HepG2 (cell line): Measurements from ENCODE around the gene FRMD4B. TPM values are rescaled to one million over a fixed set of nuclear protein-coding genes. Genes with fewer than 3 reads are reported as not detected.

Source experiments
- DMTF1 ChIP-seq: sonication (generic); formaldehyde crosslinking; IDR thresholded peaks from 2 replicates; pipeline ENCODE4 v1.4.0; 2020; ENCODE audit warnings: mild to moderate bottlenecking, missing genetic modification reagents
- DRAP1 ChIP-seq: IDR thresholded peaks from 2 replicates; pipeline ENCODE4 v1.6.1; 2016; ENCODE audit warnings: missing genetic modification reagents, missing compliant biosample characterization
- FIP1L1 ChIP-seq: fragments of 200-400 bp; formaldehyde crosslinking; IDR thresholded peaks from 2 replicates; pipeline ENCODE4 v1.6.1; 2018; ENCODE audit warnings: low read depth, mild to moderate bottlenecking, low read length, moderate library complexity, borderline replicate concordance; ENCODE audit not compliant: insufficient read depth
- GABPB1 ChIP-seq: IDR thresholded peaks from 2 replicates; pipeline ENCODE4 v1.6.1; 2016; ENCODE audit warnings: mild to moderate bottlenecking, missing genetic modification reagents, moderate library complexity, missing compliant biosample characterization
- HIC2 ChIP-seq: sonication (generic); formaldehyde crosslinking; IDR thresholded peaks from 2 replicates; pipeline ENCODE4 v1.9.0; 2022; ENCODE audit warnings: low read depth, missing genetic modification reagents
- HMG20A ChIP-seq: IDR thresholded peaks from 2 replicates; pipeline ENCODE4 v1.6.1; 2016; ENCODE audit warnings: borderline replicate concordance
- HOXA5 ChIP-seq: sonication (generic); formaldehyde crosslinking; IDR thresholded peaks from 2 replicates; pipeline ENCODE4 v1.4.0; 2020; ENCODE audit warnings: missing genetic modification reagents
- IKZF4 ChIP-seq: sonication (generic); formaldehyde crosslinking; IDR thresholded peaks from 2 replicates; pipeline ENCODE4 v1.5.1; 2020; ENCODE audit warnings: borderline replicate concordance, mild to moderate bottlenecking, low read depth, missing genetic modification reagents; ENCODE audit errors: not compliant biosample characterization
- MBD4 ChIP-seq: IDR thresholded peaks from 2 replicates; pipeline ENCODE4 v1.6.1; 2012; ENCODE audit warnings: low read length, inconsistent platforms, borderline replicate concordance
- NFE2 ChIP-seq: sonication (generic); formaldehyde crosslinking; IDR thresholded peaks from 2 replicates; pipeline ENCODE4 v1.4.0; 2020; ENCODE audit warnings: missing genetic modification reagents
- RAD51 ChIP-seq: fragments of 450-650 bp; IDR thresholded peaks from 2 replicates; pipeline ENCODE4 v1.6.1; 2016; ENCODE audit warnings: borderline replicate concordance
- SATB2 ChIP-seq: sonication (generic); formaldehyde crosslinking; IDR thresholded peaks from 2 replicates; pipeline ENCODE4 v1.5.0; 2020; ENCODE audit warnings: missing genetic modification reagents
- TCF7 ChIP-seq: sonication (generic); IDR thresholded peaks from 2 replicates; pipeline ENCODE4 v1.6.1; 2016; ENCODE audit warnings: antibody characterized with exemption, low read depth
- ZBTB33 ChIP-seq: sonication (generic); formaldehyde crosslinking; IDR thresholded peaks from 2 replicates; pipeline ENCODE4 v1.4.0; 2020; ENCODE audit warnings: missing genetic modification reagents
- ZNF225 ChIP-seq: sonication (generic); formaldehyde crosslinking; IDR thresholded peaks from 2 replicates; pipeline ENCODE4 v1.4.0; 2020; ENCODE audit warnings: mild to moderate bottlenecking, missing genetic modification reagents
- ZNF713 ChIP-seq: sonication (generic); formaldehyde crosslinking; IDR thresholded peaks from 2 replicates; pipeline ENCODE4 v1.4.0; 2020; ENCODE audit warnings: mild to moderate bottlenecking, missing genetic modification reagents
- polyA plus RNA-seq, 8 experiments: library from polyadenylated mRNA; depleted of rRNA in 3 of 8; stranded (reverse) in 7 of 8; unstranded in 1 of 8; fragments of >200 nt; fragmentation: Illumina TruSeq in 4 of 8; extraction: Trizol in 4 of 8; gene quantifications; 2 replicates each; pipeline versions ENCODE4 v1.2.1 to v1.2.3, GENCODE V29; 2011 to 2016; ENCODE audit warnings: low read depth in 4 of 8, missing spikeins in 1 of 8, mixed read lengths in 1 of 8; ENCODE audit not compliant: insufficient read depth in 1 of 8
- total RNA-seq, 5 experiments: library from RNA; depleted of rRNA; stranded (reverse); fragments of >200 nt; fragmentation: Illumina TruSeq; extraction: Trizol; gene quantifications; 2 replicates each; pipeline ENCODE4 v1.2.3, GENCODE V29; 2016; ENCODE audit warnings: low read depth in 1 of 5
- TF ChIP-seq, protein P1 (sequence below): sonication (generic); formaldehyde crosslinking; IDR thresholded peaks from 2 replicates; pipeline ENCODE4 v1.8.1; 2023; ENCODE audit warnings: mild to moderate bottlenecking, moderate library complexity, missing genetic modification reagents
- TF ChIP-seq, protein P2 (sequence below): fragments of 450-650 bp; IDR thresholded peaks from 2 replicates; pipeline ENCODE4 v1.6.1; 2017
- TF ChIP-seq, protein P3 (sequence below): sonication (generic); formaldehyde crosslinking; IDR thresholded peaks from 2 replicates; pipeline ENCODE4 v1.4.0; 2020; ENCODE audit warnings: low read depth, mild to moderate bottlenecking, missing genetic modification reagents

FRMD4B gene
- total and polyA plus RNA-seq, 2 of the 13 experiments (the other 11 are each of a cell fraction or from before 2014, with no cell fraction given), result 3.0 to 3.3 TPM

- TF ChIP-seq, protein P1, sequence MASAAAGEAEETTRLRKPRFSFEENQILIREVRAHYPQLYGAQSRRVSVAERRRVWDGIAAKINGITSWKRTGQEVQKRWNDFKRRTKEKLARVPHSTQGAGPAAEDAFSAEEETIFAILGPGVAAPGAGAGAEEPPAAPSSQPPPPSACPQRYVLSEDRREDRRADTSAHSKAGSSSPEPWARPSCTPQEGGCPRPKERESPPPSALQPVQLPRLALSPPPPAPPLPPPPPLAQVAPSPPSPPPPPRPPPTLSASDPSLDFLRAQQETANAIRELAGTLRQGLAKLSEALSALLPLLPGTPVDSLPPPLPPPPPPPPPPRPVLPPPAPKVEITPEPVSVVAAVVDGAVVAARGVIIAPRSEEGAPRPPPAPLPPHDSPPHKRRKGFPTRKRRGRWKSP (CRISPR knock-in tag), result no peak
- TF ChIP-seq DRAP1 (CRISPR knock-in tag) (no peak), TCF7 (no peak), HOXA5 (CRISPR knock-in tag) (no peak), ZBTB33 (CRISPR knock-in tag) (no peak), FIP1L1 (no peak), GABPB1 (no peak), IKZF4 (CRISPR knock-in tag) (no peak), SATB2 (CRISPR knock-in tag) (no peak), DMTF1 (CRISPR knock-in tag) (no peak), RAD51 (no peak), ZNF713 (CRISPR knock-in tag) (no peak), ZNF225 (CRISPR knock-in tag) (no peak), NFE2 (no peak), MBD4 (no peak), HIC2 (CRISPR knock-in tag) (no peak), HMG20A (CRISPR knock-in tag) (peak; percentile 46; the same call in 1 of the 2 replicates)
- TF ChIP-seq, protein P2, sequence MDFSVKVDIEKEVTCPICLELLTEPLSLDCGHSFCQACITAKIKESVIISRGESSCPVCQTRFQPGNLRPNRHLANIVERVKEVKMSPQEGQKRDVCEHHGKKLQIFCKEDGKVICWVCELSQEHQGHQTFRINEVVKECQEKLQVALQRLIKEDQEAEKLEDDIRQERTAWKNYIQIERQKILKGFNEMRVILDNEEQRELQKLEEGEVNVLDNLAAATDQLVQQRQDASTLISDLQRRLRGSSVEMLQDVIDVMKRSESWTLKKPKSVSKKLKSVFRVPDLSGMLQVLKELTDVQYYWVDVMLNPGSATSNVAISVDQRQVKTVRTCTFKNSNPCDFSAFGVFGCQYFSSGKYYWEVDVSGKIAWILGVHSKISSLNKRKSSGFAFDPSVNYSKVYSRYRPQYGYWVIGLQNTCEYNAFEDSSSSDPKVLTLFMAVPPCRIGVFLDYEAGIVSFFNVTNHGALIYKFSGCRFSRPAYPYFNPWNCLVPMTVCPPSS, result no peak
- TF ChIP-seq, protein P3, sequence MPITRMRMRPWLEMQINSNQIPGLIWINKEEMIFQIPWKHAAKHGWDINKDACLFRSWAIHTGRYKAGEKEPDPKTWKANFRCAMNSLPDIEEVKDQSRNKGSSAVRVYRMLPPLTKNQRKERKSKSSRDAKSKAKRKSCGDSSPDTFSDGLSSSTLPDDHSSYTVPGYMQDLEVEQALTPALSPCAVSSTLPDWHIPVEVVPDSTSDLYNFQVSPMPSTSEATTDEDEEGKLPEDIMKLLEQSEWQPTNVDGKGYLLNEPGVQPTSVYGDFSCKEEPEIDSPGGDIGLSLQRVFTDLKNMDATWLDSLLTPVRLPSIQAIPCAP (CRISPR knock-in tag), result no peak
These were observed 79.4 kb downstream of the FRMD4B start (continued) for GRCh38 chr3:69306239-69307185.
